RWPE1 (cell line): ENCODE results near the gene PABPC4L.
"Not testable (repeated sequence)": the region's sequence is repeated elsewhere in the genome, so short reads cannot be mapped to it uniquely, and the experiment has no call there.

Experiments used
- CTCF ChIA-PET: fragments of 350-600 bp; sonication (Branson Sonifier 250); formaldehyde crosslinking; extraction: SDS; loops from one replicate; lab custom pipeline; 2021; lab: Yijun Ruan, JAX
- POLR2A ChIA-PET: fragments of 400-600 bp; formaldehyde crosslinking; extraction: SDS; loops from one replicate; lab custom pipeline; 2020; ENCODE audit warnings: antibody characterized with exemption; ENCODE audit not compliant: low non-redundant PET; lab: Yijun Ruan, JAX
- DNase-seq: peaks from one replicate; pipeline ENCODE4 v3.0.0; 2012; ENCODE audit warnings: low spot score
- H3K27ac ChIP-seq: fragments of 450-650 bp; 2 replicates; pipeline ENCODE4 v1.5.1; 2017
- CTCF ChIP-seq: fragments of 450-650 bp; conservative IDR thresholded peaks from 2 replicates; pipeline ENCODE4 v1.5.1; 2017; ENCODE audit warnings: low read depth, mild to moderate bottlenecking

Gene PABPC4L

GRCh38 chr4:134201216-134202161 is at the start of gene PABPC4L:
Gene PABPC4L (minus strand): TSS chr4:134201789. CDS start chr4:134201019, 770 bp downstream.
- DNase-seq: peak; percentile 46
- peak within 1 kb of the TSS; percentile 89 for H3K27ac ChIP-seq
- ChIA-PET POLR2A (no interaction called here), CTCF (no interaction called here)
- no peak for TF ChIP-seq CTCF

- no peak for DNase-seq
- ChIA-PET CTCF (no interaction called here), POLR2A (no interaction called here)
- no peak overlapping the region for H3K27ac ChIP-seq
- no peak for TF ChIP-seq CTCF
Measured at GRCh38 chr4:134251322-134251721, 49.7 kb upstream of the PABPC4L start.

GRCh38 chr4:134243742-134244713 is 42.4 kb upstream of the PABPC4L start:
- H3K27ac ChIP-seq: no peak overlapping the region
- TF ChIP-seq CTCF: no peak
- POLR2A ChIA-PET: no interaction called here
- CTCF ChIA-PET: no interaction called here
- no peak for DNase-seq

- no peak for TF ChIP-seq CTCF
- ChIA-PET CTCF (no interaction called here), POLR2A (no interaction called here)
- no peak overlapping the region for H3K27ac ChIP-seq
- no peak for DNase-seq
Measured at GRCh38 chr4:134219043-134219442, 17.5 kb upstream of the PABPC4L start.

- CTCF ChIA-PET: no interaction called here
- TF ChIP-seq CTCF: no peak
- POLR2A ChIA-PET: no interaction called here
- no peak for DNase-seq
- H3K27ac ChIP-seq: no peak overlapping the region
Measured at GRCh38 chr4:134216411-134216810, 14.8 kb upstream of the PABPC4L start.

- ChIA-PET POLR2A (no interaction called here), CTCF (no interaction called here)
- no peak overlapping the region for H3K27ac ChIP-seq
- no peak for TF ChIP-seq CTCF
- DNase-seq: no peak
Measured at GRCh38 chr4:134215620-134216344, 14.2 kb upstream of the PABPC4L start.

GRCh38 chr4:134207955-134208354 is 6.4 kb upstream of the PABPC4L start:
- POLR2A ChIA-PET, DNase-seq, H3K27ac ChIP-seq: not testable (repeated sequence)
- CTCF ChIA-PET: interaction anchor here (0.7 kb wide), 1 partner anchor 1047 kb away, joined by 3 read pairs; no protein-coding TSS in a partner anchor
